Measurements from ENCODE around the gene RPRD1B.

DNA sequence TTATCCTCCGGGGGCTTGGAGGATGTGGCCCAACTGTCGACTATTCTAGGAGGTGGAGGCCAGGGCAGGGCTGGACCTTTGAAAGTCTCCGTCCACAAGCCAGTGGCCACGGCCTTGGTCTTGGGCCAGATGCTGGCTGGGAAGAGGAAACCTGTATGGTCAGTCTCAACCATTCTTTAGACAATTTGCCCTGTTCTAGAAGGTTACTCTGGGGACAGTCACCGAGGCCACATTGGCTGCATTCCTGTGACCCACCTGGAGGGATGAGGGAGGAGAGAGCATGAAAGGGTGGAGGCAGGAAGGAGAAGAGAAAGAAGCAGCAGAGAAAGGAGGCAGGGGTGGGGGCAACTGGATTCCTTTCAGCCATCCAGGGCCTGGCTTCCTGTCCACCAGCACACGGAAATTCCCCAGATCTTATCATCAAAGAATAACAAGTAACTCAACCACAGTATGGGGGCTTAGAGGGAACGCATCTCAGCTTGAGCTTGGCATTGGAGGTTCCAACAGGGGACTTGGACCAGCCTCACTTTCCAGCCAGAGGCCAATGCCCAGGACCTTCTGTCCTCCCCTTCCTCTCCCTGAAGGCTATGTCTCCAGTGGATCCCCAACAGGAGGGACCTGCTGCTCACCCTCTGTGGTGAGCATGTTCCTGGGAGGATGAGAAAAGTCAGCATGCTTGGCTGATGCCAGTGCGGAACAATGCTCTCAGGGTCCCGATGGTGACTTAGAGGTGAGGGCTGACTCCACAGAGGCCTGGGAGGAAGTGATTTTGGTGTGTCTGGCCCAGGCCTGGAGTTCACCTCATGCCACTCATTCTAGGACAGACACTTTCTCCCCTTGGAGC, 101.1 kb downstream of the RPRD1B start:
- no peak for TF ChIP-seq CTCF (IDR thresholded peaks at IDR 0.05; ENCODE audit: low read depth, low read length)
- TF ChIP-seq POLR2A (IDR thresholded peaks at IDR 0.05; ENCODE audit: extremely low read depth, insufficient read length) = no peak
- TF ChIP-seq, protein P1, sequence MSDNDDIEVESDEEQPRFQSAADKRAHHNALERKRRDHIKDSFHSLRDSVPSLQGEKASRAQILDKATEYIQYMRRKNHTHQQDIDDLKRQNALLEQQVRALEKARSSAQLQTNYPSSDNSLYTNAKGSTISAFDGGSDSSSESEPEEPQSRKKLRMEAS (IDR thresholded peaks at IDR 0.05; ENCODE audit: low read depth, low read length) = no peak
